ENCODE results near the gene HTR1D. TPM values are rescaled to one million over a fixed set of nuclear protein-coding genes. Genes with fewer than 3 reads are reported as not detected.
"Not testable (repeated sequence)": the region's sequence is repeated elsewhere in the genome, so short reads cannot be mapped to it uniquely, and the experiment has no call there.

HTR1D gene
- total RNA-seq, 6 experiments from 2014 or later = 0.17 to 0.53 (median 0.44) TPM

- peak; percentile 97 for DNase-seq
- no peaks in the 10 kb centered on the region for H3K9me3 Mint-ChIP-seq
- H3K27me3 Mint-ChIP-seq (ENCODE audit: insufficient read depth) = no peaks in the 10 kb centered on the region; the same call in none of the 2 replicates
- H3K36me3 Mint-ChIP-seq (ENCODE audit: low read depth) = no peaks in the 10 kb centered on the region
- peak overlapping the region; percentile 81 for H3K4me3 Mint-ChIP-seq
- peak overlapping the region; percentile 97 for H3K27ac Mint-ChIP-seq
- peaks cover 71% of the 10 kb centered on the region for H3K4me1 Mint-ChIP-seq (ENCODE audit: low read depth)
- no peak for TF ChIP-seq CTCF (IDR thresholded peaks at IDR 0.05)
Observed at GRCh38 chr1:23194119-23194984, 22.9 kb downstream of the HTR1D start.

DNA sequence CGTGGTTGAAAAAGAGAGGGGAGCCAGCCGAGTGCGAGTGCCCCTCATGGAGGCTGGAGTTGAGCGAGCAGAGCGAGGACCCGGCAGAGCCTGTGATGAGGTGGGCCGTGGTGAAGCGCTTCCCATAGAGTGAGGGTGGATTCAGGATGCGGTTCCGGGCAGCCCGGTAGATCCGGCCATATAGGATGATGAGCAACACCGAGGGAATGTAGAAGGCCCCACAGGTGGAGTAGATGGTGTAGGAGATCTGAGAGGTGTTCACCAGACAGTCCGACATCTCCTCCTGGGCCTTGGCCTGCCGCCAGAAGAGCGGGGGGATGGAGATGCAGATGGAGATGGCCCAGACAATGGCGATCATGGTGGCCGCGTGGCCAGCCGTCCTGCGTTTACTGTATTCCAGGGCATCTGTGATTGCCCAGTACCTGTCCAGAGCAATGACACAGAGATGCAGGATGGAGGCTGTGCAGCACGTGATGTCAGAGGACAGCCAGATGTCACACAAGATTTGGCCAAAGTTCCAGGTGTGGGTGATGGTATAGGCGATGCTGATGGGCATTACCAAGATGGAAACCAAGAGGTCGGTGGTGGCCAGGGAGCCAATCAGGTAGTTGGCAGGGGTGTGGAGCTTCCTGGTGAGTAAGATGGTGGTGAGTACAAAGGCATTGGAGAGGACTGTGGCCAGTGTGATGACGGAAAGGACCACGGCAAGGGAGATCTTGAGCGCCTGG is 23.7 kb downstream of the HTR1D start:
- no peak for DNase-seq
- TF ChIP-seq CTCF (IDR thresholded peaks at IDR 0.05) = no peak
- no peaks in the 10 kb centered on the region for H3K9me3 Mint-ChIP-seq
- no peaks in the 10 kb centered on the region for H3K36me3 Mint-ChIP-seq (ENCODE audit: low read depth)
- no peaks in the 10 kb centered on the region; the same call in none of the 2 replicates for H3K27me3 Mint-ChIP-seq (ENCODE audit: insufficient read depth)
- H3K4me3 Mint-ChIP-seq = peak overlapping the region; percentile 81
- H3K27ac Mint-ChIP-seq = peak overlapping the region; percentile 97
- H3K4me1 Mint-ChIP-seq (ENCODE audit: low read depth) = peaks cover 73% of the 10 kb centered on the region

- Mint-ChIP-seq H3K4me3 (no peak overlapping the region), H3K27ac (no peak overlapping the region), H3K36me3 (ENCODE audit: low read depth) (no peaks in the 10 kb centered on the region), H3K9me3 (no peaks in the 10 kb centered on the region), H3K4me1 (ENCODE audit: low read depth) (peaks cover 52% of the 10 kb centered on the region), H3K27me3 (ENCODE audit: insufficient read depth) (no peaks in the 10 kb centered on the region; the same call in none of the 2 replicates)
- no peak for TF ChIP-seq CTCF (IDR thresholded peaks at IDR 0.05)
- no peak for DNase-seq
Observed at GRCh38 chr1:23191199-23191598, 26.1 kb downstream of the HTR1D start.

GRCh38 chr1:23188936-23189452 is 28.3 kb downstream of the HTR1D start:
- H3K9me3 Mint-ChIP-seq; H3K27me3 Mint-ChIP-seq (ENCODE audit: insufficient read depth); H3K36me3 Mint-ChIP-seq (ENCODE audit: low read depth): not testable (repeated sequence)
- H3K4me1 Mint-ChIP-seq (ENCODE audit: low read depth) = peaks cover 43% of the 10 kb centered on the region
- peak; percentile 91 for DNase-seq
- H3K4me3 Mint-ChIP-seq = peak overlapping the region; percentile 32
- peak overlapping the region; percentile 57 for H3K27ac Mint-ChIP-seq

GRCh38 chr1:23188434-23188884 is 28.8 kb downstream of the HTR1D start:
- no peak for DNase-seq
- H3K4me1 Mint-ChIP-seq (ENCODE audit: low read depth) = peaks cover 38% of the 10 kb centered on the region
- no peaks in the 10 kb centered on the region for H3K9me3 Mint-ChIP-seq
- no peak overlapping the region for H3K4me3 Mint-ChIP-seq
- no peak for TF ChIP-seq CTCF (IDR thresholded peaks at IDR 0.05)
- H3K36me3 Mint-ChIP-seq (ENCODE audit: low read depth) = no peaks in the 10 kb centered on the region
- H3K27me3 Mint-ChIP-seq (ENCODE audit: insufficient read depth) = no peaks in the 10 kb centered on the region; the same call in 1 of the 2 replicates
- peak overlapping the region; percentile 57 for H3K27ac Mint-ChIP-seq

Data from HFFc6 (cell line).